Tibial artery (tissue), 4 donors: ENCODE results near the gene BEST3.

Experiments used
- DNase-seq, 2 donors: peaks; one replicate each; pipeline ENCODE4 v3.0.0-alpha.2; 2019
- H3K27ac ChIP-seq, 2 donors: fragments of 200-600 bp; sonication (generic) in 1 of 2; 1 replicate in 1 of 2; 2 replicates in 1 of 2; pipeline ENCODE4 v1.5.1; 2018 to 2019; ENCODE audit warnings: mild to moderate bottlenecking in 1 of 2
- H3K27me3 ChIP-seq, 2 donors: fragments of 200-600 bp; sonication (generic) in 1 of 2; one replicate each; pipeline versions ENCODE4 v1.5.1 to v1.6.0; 2016 to 2019
- H3K36me3 ChIP-seq, 3 donors: fragments of 200-600 bp; sonication (generic) in 2 of 3; one replicate each; pipeline ENCODE4 v1.5.1; 2016 to 2019; ENCODE audit warnings: mild to moderate bottlenecking in 2 of 3
- H3K4me1 ChIP-seq, 4 donors: fragments of 200-600 bp; sonication (generic) in 2 of 4; 1 replicate in 3 of 4; 2 replicates in 1 of 4; pipeline ENCODE4 v1.5.1; 2016 to 2019
- H3K4me3 ChIP-seq, 2 donors: fragments of 200-600 bp; sonication (generic) in 1 of 2; 1 replicate in 1 of 2; 2 replicates in 1 of 2; pipeline ENCODE4 v1.5.1; 2018 to 2019; ENCODE audit warnings: mild to moderate bottlenecking in 2 of 2
- H3K9me3 ChIP-seq, 3 donors: fragments of 200-600 bp; sonication (generic) in 1 of 3; one replicate each; pipeline ENCODE4 v1.5.1; 2016 to 2019
- intact Hi-C: fragments of 100-400 bp; cut with DNase I; formaldehyde crosslinking; loops from one replicate; pipeline ENCODE4 v1.15.0; 2023; ENCODE audit warnings: low total_unique reads
- TF ChIP-seq, protein P1 (sequence below), 2 experiments: fragments of 200-600 bp in 1 of 2; fragments of 450-650 bp in 1 of 2; IDR thresholded peaks; one replicate each; pipeline ENCODE4 v1.5.1; 2017 to 2019; ENCODE audit warnings: antibody characterized with exemption in 2 of 2, mild to moderate bottlenecking in 1 of 2, moderate library complexity in 1 of 2

Gene BEST3

DNA sequence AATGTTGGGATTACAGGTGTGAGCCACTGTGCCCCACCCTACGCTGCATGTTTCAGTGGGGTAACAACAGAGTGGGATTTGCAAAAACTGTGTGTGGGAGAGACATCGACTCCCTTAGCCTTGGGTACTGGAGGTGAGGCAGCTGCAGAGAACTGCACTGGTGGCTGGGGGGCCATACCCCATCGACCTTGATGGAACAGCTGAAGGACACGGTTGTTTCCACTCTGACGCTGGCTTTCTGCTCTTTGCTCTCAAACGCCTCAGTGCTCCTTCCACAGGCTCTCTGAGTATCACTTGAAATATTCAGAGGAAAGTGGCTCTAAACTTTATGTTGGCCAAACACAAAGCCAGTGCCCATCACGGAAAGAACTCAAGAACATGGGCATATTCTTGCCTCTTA is 57.6 kb downstream of the BEST3 start:
- intact Hi-C loops, result loop anchor here (10.0 kb wide), 1 partner anchor 287 kb away; the partner anchor contains the start of gene YEATS4
- Histone ChIP-seq H3K9me3 (no peaks in the 10 kb centered on the region), H3K36me3 (no peaks in the 10 kb centered on the region), H3K27me3 (no peaks in the 10 kb centered on the region), H3K27ac (no peak overlapping the region), H3K4me3 (no peak overlapping the region), H3K4me1 (no peaks in the 10 kb centered on the region)
- TF ChIP-seq, protein P1, sequence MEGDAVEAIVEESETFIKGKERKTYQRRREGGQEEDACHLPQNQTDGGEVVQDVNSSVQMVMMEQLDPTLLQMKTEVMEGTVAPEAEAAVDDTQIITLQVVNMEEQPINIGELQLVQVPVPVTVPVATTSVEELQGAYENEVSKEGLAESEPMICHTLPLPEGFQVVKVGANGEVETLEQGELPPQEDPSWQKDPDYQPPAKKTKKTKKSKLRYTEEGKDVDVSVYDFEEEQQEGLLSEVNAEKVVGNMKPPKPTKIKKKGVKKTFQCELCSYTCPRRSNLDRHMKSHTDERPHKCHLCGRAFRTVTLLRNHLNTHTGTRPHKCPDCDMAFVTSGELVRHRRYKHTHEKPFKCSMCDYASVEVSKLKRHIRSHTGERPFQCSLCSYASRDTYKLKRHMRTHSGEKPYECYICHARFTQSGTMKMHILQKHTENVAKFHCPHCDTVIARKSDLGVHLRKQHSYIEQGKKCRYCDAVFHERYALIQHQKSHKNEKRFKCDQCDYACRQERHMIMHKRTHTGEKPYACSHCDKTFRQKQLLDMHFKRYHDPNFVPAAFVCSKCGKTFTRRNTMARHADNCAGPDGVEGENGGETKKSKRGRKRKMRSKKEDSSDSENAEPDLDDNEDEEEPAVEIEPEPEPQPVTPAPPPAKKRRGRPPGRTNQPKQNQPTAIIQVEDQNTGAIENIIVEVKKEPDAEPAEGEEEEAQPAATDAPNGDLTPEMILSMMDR (IDR thresholded peaks at IDR 0.05), result no peak
- no peak for DNase-seq

GRCh38 chr12:69639400-69640016 is 59.6 kb downstream of the BEST3 start:
- H3K27ac ChIP-seq, result no peak overlapping the region
- intact Hi-C loops, result loop anchor here (10.0 kb wide), 1 partner anchor 285 kb away; the partner anchor contains the start of gene YEATS4
- DNase-seq, result peak; percentile 42 to 71
- no peaks in the 10 kb centered on the region for H3K27me3 ChIP-seq
- H3K9me3 ChIP-seq, result no peaks in the 10 kb centered on the region
- H3K4me1 ChIP-seq, result no peaks in the 10 kb centered on the region
- H3K36me3 ChIP-seq, result no peaks in the 10 kb centered on the region
- TF ChIP-seq, protein P1 (IDR thresholded peaks at IDR 0.05), result peak; percentile 62 to 73
- no peak overlapping the region for H3K4me3 ChIP-seq

DNA sequence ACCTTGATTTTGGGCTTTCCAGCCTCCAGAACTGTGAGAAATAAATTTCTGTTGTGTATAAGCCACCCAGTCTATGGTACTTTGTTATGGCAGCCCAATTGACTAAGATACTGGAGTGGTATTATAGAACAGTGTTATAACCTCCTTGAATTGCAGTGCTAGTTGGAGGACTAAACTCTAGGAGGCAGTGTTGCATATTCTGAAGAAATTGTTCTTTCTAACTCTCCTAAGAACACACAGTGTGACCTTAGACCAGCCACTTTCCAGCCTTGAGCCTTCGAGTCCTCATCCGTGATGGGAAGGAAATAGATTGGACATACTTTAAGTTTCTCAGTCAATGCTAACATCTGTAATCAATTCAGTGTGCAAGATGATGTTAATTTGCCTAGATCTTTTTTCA is 66.0 kb downstream of the BEST3 start:
- H3K27ac ChIP-seq, result no peak overlapping the region
- no peak for DNase-seq
- TF ChIP-seq, protein P1 (IDR thresholded peaks at IDR 0.05), result no peak
- intact Hi-C loops, result no loop called here
- no peak overlapping the region for H3K4me3 ChIP-seq
- no peaks in the 10 kb centered on the region for H3K27me3 ChIP-seq
- H3K9me3 ChIP-seq, result no peaks in the 10 kb centered on the region
- no peaks in the 10 kb centered on the region for H3K4me1 ChIP-seq
- H3K36me3 ChIP-seq, result no peaks in the 10 kb centered on the region

DNA sequence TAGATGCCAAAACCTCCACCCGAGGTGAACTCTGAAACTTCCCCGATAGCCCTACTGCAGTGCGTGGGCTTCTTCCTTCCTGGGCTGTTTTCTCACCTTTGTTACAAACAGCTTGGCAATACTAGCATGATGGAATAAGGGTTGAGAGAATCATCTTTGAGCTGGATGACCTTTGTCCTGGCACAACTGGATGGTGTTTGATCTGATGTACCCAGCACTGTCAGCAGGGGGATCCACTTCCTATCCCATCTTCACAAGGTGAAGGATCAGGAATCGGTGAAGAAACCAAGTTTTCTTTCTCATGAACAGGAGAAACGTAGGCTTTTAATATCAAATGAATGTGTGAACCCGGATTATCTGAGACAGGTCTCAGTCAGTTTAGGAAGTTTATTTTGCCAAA is 68.9 kb downstream of the BEST3 start:
- DNase-seq, result no peak

GRCh38 chr12:69627501-69627900 is 71.6 kb downstream of the BEST3 start:
- no peaks in the 10 kb centered on the region for H3K9me3 ChIP-seq

More for the DNA sequence above, 68.9 kb downstream of the BEST3 start:
- no peaks in the 10 kb centered on the region for H3K4me1 ChIP-seq
- intact Hi-C loops, result no loop called here
- H3K36me3 ChIP-seq, result no peaks in the 10 kb centered on the region
- no peaks in the 10 kb centered on the region for H3K27me3 ChIP-seq
- H3K4me3 ChIP-seq, result no peak overlapping the region
- TF ChIP-seq, protein P1 (IDR thresholded peaks at IDR 0.05), result no peak
- H3K9me3 ChIP-seq, result no peaks in the 10 kb centered on the region
- H3K27ac ChIP-seq, result no peak overlapping the region

More at GRCh38 chr12:69627501-69627900, 71.6 kb downstream of the BEST3 start:
- Histone ChIP-seq H3K27ac (no peak overlapping the region), H3K4me3 (no peak overlapping the region), H3K4me1 (no peaks in the 10 kb centered on the region), H3K36me3 (no peaks in the 10 kb centered on the region), H3K27me3 (no peaks in the 10 kb centered on the region)
- no peak for DNase-seq
- TF ChIP-seq, protein P1 (IDR thresholded peaks at IDR 0.05), result no peak
- intact Hi-C loops, result no loop called here
